AG04449 (cell line): ENCODE measurements around the gene RAB3C.

Experiments used
- CTCF ChIA-PET: fragments of 350-600 bp; formaldehyde crosslinking; extraction: SDS; loops from one replicate; lab custom pipeline; 2021; ENCODE audit warnings: antibody characterized with exemption; lab: Yijun Ruan, JAX
- POLR2A ChIA-PET: fragments of 400-600, 350-600 bp; formaldehyde crosslinking; extraction: SDS; loops from one replicate; lab custom pipeline; 2020; ENCODE audit warnings: antibody characterized with exemption, inconsistent platforms; lab: Yijun Ruan, JAX
- DNase-seq: peaks from one replicate; pipeline ENCODE4 v3.0.0-alpha.2; 2010; ENCODE audit warnings: low read depth, low spot score
- H3K4me3 ChIP-seq: 2 replicates; pipeline ENCODE4 v1.5.1; 2011; ENCODE audit warnings: low read depth, mild to moderate bottlenecking, control low read depth, low read length
- TF ChIP-seq, protein P1 (sequence below): IDR thresholded peaks from one replicate; pipeline ENCODE4 v1.5.1; 2011; ENCODE audit warnings: mild to moderate bottlenecking, moderate library complexity, low read length, control low read depth, inconsistent platforms; ENCODE audit not compliant: insufficient read depth; ENCODE audit errors: missing control alignments

The RAB3C gene

DNA sequence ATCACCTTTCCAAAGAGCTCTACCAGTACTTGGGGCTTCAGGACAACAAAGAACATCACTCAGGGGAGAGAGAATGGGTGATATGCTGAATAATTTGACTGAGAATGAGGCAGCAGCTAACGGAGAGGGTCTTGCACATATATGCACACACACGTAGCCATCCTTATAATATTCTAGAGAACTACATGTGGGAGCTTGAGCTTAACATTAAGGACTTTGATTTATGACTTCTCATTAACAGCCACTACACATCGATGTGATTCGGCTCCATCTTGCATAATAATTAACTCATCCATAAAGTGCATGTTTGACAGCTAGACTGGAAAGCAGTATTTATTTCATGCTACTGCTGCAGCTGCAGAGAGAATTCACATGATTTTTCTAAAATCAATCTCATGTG, 163.4 kb downstream of the RAB3C start:
- CTCF ChIA-PET: no interaction called here
- POLR2A ChIA-PET: no interaction called here
- TF ChIP-seq, protein P1, sequence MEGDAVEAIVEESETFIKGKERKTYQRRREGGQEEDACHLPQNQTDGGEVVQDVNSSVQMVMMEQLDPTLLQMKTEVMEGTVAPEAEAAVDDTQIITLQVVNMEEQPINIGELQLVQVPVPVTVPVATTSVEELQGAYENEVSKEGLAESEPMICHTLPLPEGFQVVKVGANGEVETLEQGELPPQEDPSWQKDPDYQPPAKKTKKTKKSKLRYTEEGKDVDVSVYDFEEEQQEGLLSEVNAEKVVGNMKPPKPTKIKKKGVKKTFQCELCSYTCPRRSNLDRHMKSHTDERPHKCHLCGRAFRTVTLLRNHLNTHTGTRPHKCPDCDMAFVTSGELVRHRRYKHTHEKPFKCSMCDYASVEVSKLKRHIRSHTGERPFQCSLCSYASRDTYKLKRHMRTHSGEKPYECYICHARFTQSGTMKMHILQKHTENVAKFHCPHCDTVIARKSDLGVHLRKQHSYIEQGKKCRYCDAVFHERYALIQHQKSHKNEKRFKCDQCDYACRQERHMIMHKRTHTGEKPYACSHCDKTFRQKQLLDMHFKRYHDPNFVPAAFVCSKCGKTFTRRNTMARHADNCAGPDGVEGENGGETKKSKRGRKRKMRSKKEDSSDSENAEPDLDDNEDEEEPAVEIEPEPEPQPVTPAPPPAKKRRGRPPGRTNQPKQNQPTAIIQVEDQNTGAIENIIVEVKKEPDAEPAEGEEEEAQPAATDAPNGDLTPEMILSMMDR: no peak
- no peak overlapping the region for H3K4me3 ChIP-seq
- DNase-seq: no peak

DNA sequence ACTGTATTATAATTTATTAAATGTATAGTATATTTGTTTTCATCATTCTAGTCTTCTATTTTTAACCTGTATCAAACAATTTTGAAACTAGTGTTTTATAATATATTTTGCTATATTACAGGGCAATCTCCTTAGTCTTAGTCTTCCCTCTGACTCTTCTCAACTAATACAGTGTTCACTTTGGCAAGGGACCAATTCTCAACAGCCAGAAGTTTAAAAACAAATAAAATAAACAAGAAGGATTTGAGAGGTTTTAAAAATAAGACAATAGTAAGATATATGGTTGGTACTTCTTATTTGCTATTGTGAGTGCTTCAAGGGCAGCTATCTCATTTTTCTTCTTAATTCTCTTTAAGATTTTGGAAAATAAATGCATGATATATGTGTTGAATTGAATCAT, 167.2 kb downstream of the RAB3C start:
- H3K4me3 ChIP-seq: no peak overlapping the region
- DNase-seq: no peak
- CTCF ChIA-PET: no interaction called here
- TF ChIP-seq, protein P1: no peak
- POLR2A ChIA-PET: no interaction called here

DNA sequence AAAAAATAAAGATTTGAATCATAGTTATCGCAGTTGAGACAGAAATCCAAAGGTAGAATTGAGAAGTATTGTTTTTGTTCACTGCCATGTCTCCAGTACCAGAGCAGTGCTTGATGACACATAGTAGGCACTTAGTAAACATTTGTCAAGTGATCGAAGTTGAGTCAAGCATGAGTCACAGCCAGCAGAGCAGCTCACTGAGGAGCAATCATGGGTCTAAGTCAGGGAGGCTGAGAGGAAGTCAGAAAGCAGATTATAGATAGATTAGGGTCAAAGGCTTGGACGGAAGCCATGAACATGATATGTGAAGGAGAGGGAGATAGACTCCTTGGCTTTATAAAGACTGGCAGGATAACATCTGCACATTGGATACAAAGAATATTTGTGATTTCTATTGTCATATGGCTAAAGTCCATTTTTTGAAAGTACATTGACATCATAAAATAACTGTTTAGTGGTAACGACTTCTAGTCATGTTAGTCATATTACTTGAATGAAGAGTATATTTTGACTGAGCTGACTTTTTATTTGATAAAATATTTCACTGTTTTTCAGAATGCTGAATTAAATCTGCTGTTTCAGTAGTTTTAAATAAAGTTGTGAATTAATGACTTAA, 168.5 kb downstream of the RAB3C start:
- ChIA-PET CTCF (no interaction called here), POLR2A (no interaction called here)
- H3K4me3 ChIP-seq: no peak overlapping the region
- TF ChIP-seq, protein P1: no peak
- no peak for DNase-seq

- CTCF ChIA-PET: no interaction called here
- no peak overlapping the region for H3K4me3 ChIP-seq
- TF ChIP-seq, protein P1: no peak
- DNase-seq: no peak
- POLR2A ChIA-PET: no interaction called here
These were observed 169.2 kb downstream of the RAB3C start for GRCh38 chr5:58752104-58752503.

DNA sequence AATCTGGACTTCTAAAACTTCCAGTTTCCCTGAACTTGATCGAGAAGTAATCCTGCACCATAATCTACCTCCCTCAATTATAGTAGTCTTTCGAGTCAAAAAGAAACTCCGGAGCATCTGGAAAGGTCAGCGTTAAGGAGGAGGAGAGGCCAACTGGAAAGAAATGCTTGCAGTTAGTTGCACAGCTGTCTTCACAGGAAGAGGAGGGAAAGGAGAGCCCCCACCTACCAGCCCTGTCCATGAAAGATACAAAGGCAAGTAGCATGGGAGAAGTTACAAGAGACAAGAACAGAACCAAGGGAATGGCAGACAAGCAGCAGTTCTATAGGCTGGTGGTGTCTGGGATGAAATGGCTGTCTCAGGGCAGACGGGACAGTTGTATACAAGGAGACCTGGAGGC, 170.6 kb downstream of the RAB3C start:
- no peak overlapping the region for H3K4me3 ChIP-seq
- CTCF ChIA-PET: no interaction called here
- TF ChIP-seq, protein P1: no peak
- POLR2A ChIA-PET: no interaction called here
- DNase-seq: no peak

- no peak overlapping the region for H3K4me3 ChIP-seq
- TF ChIP-seq, protein P1: no peak
- ChIA-PET POLR2A (no interaction called here), CTCF (no interaction called here)
- no peak for DNase-seq
These were observed 171.4 kb downstream of the RAB3C start for GRCh38 chr5:58754250-58754649.
